NT2/D1 (cell line): ENCODE measurements around the gene RALB.

ENCODE experiments used
- DNase-seq: peaks from one replicate; pipeline ENCODE4 v3.0.0-alpha.2; 2011; ENCODE audit warnings: low read depth, low spot score
- H3K27me3 ChIP-seq: 2 replicates; pipeline ENCODE4 v1.6.0; 2011; ENCODE audit warnings: mild to moderate bottlenecking; ENCODE audit not compliant: insufficient read length, insufficient read depth
- H3K36me3 ChIP-seq: 2 replicates; pipeline ENCODE4 v1.6.1; 2011; ENCODE audit warnings: mild to moderate bottlenecking, low read length, mixed read lengths; ENCODE audit not compliant: insufficient read depth, insufficient read length
- H3K4me1 ChIP-seq: 2 replicates; pipeline ENCODE4 v1.5.1; 2011; ENCODE audit not compliant: insufficient read depth, insufficient read length
- H3K4me3 ChIP-seq: 2 replicates; pipeline ENCODE4 v1.5.1; 2011; ENCODE audit warnings: low read depth; ENCODE audit not compliant: insufficient read length
- H3K9ac ChIP-seq: 2 replicates; pipeline ENCODE4 v1.6.0; 2011; ENCODE audit warnings: low read depth; ENCODE audit not compliant: insufficient read length
- H3K9me3 ChIP-seq: 2 replicates; pipeline ENCODE4 v1.5.1; 2011; ENCODE audit warnings: mild to moderate bottlenecking, low read length; ENCODE audit not compliant: insufficient read depth
- SUZ12 ChIP-seq: IDR thresholded peaks from 2 replicates; pipeline ENCODE4 v1.6.1; 2011; ENCODE audit not compliant: insufficient read length, insufficient read depth; ENCODE audit errors: extremely low read depth
- YY1 ChIP-seq: IDR thresholded peaks from 2 replicates; pipeline ENCODE4 v1.6.1; 2011; ENCODE audit not compliant: insufficient read length, insufficient read depth
- ZNF274 ChIP-seq: IDR thresholded peaks from 2 replicates; pipeline ENCODE4 v1.6.1; 2011; ENCODE audit warnings: mild to moderate bottlenecking, low read depth, low read length

Gene RALB

GRCh38 chr2:120289221-120289906 lies 36.7 kb downstream of the RALB start:
- Histone ChIP-seq H3K9ac (no peak overlapping the region), H3K27me3 (no peaks in the 10 kb centered on the region), H3K4me1 (peaks cover 2% of the 10 kb centered on the region), H3K36me3 (peaks cover 18% of the 10 kb centered on the region), H3K4me3 (no peak overlapping the region), H3K9me3 (no peaks in the 10 kb centered on the region)
- TF ChIP-seq ZNF274: no peak
- TF ChIP-seq YY1: no peak
- no peak for TF ChIP-seq SUZ12
- DNase-seq: no peak

GRCh38 chr2:120290737-120291136 lies 38.1 kb downstream of the RALB start:
- no peaks in the 10 kb centered on the region for H3K27me3 ChIP-seq
- H3K36me3 ChIP-seq: peaks cover 18% of the 10 kb centered on the region
- H3K4me1 ChIP-seq: peaks cover 2% of the 10 kb centered on the region
- H3K9ac ChIP-seq: no peak overlapping the region
- no peaks in the 10 kb centered on the region for H3K9me3 ChIP-seq
- no peak for DNase-seq
- no peak overlapping the region for H3K4me3 ChIP-seq
- no peak for TF ChIP-seq SUZ12
- TF ChIP-seq YY1: no peak
- no peak for TF ChIP-seq ZNF274

- TF ChIP-seq SUZ12: no peak
- no peak for TF ChIP-seq YY1
- DNase-seq: no peak
- no peaks in the 10 kb centered on the region for H3K9me3 ChIP-seq
- no peak overlapping the region for H3K9ac ChIP-seq
- H3K4me3 ChIP-seq: no peak overlapping the region
- peaks cover 2% of the 10 kb centered on the region for H3K4me1 ChIP-seq
- no peaks in the 10 kb centered on the region for H3K27me3 ChIP-seq
- H3K36me3 ChIP-seq: peaks cover 14% of the 10 kb centered on the region
Observed at GRCh38 chr2:120291401-120292311, 39.0 kb downstream of the RALB start.

GRCh38 chr2:120293096-120294007 lies 40.7 kb downstream of the RALB start:
- H3K9me3 ChIP-seq: no peaks in the 10 kb centered on the region
- no peak overlapping the region for H3K9ac ChIP-seq
- H3K36me3 ChIP-seq: peaks cover 14% of the 10 kb centered on the region
- H3K4me1 ChIP-seq: peaks cover 2% of the 10 kb centered on the region
- no peak for DNase-seq
- no peak overlapping the region for H3K4me3 ChIP-seq
- TF ChIP-seq ZNF274: no peak
- no peak for TF ChIP-seq SUZ12
- TF ChIP-seq YY1: no peak
- no peaks in the 10 kb centered on the region for H3K27me3 ChIP-seq

GRCh38 chr2:120294008-120294340 lies 41.3 kb downstream of the RALB start:
- no peak for TF ChIP-seq YY1
- TF ChIP-seq SUZ12: no peak
- no peak for TF ChIP-seq ZNF274
- Histone ChIP-seq H3K9me3 (no peaks in the 10 kb centered on the region), H3K4me1 (peaks cover 2% of the 10 kb centered on the region), H3K36me3 (peaks cover 14% of the 10 kb centered on the region), H3K9ac (no peak overlapping the region), H3K4me3 (no peak overlapping the region), H3K27me3 (no peaks in the 10 kb centered on the region)
- DNase-seq: no peak

- Histone ChIP-seq H3K9me3 (no peaks in the 10 kb centered on the region), H3K4me1 (no peaks in the 10 kb centered on the region), H3K36me3 (peaks cover 5% of the 10 kb centered on the region), H3K27me3 (peaks cover 4% of the 10 kb centered on the region), H3K4me3 (no peak overlapping the region), H3K9ac (no peak overlapping the region)
- no peak for DNase-seq
- TF ChIP-seq ZNF274 (no peak), YY1 (no peak), SUZ12 (no peak)
Observed at GRCh38 chr2:120298173-120298835, 45.7 kb downstream of the RALB start.

GRCh38 chr2:120299004-120299403 lies 46.4 kb downstream of the RALB start:
- Histone ChIP-seq H3K9me3 (no peaks in the 10 kb centered on the region), H3K9ac (no peak overlapping the region), H3K36me3 (peaks cover 2% of the 10 kb centered on the region), H3K4me3 (no peak overlapping the region), H3K27me3 (peaks cover 9% of the 10 kb centered on the region), H3K4me1 (no peaks in the 10 kb centered on the region)
- DNase-seq: no peak
- TF ChIP-seq SUZ12 (no peak), ZNF274 (no peak), YY1 (no peak)
